Cardiac fibroblast (primary cell): ENCODE measurements around the gene RELN.
"Not testable (repeated sequence)": the region's sequence is repeated elsewhere in the genome, so short reads cannot be mapped to it uniquely, and the experiment has no call there.

Experiments
- DNase-seq, 2 donors: peaks; one replicate each; pipeline versions ENCODE4 v3.0.0 to v3.0.0-alpha.2; 2010; ENCODE audit warnings: low read depth in 2 of 2
- H3K4me3 ChIP-seq, 2 donors: replicated peaks in 1 of 2; 1 replicate in 1 of 2; 2 replicates in 1 of 2; pipeline ENCODE4 v1.5.1; 2011; ENCODE audit warnings: low read depth in 2 of 2, low read length in 2 of 2, mild to moderate bottlenecking in 2 of 2, moderate library complexity in 1 of 2
- TF ChIP-seq, protein P1 (sequence below): IDR thresholded peaks from one replicate; pipeline ENCODE4 v1.5.1; 2011; ENCODE audit warnings: low read depth, mild to moderate bottlenecking, low read length, inconsistent platforms

The RELN gene

DNA sequence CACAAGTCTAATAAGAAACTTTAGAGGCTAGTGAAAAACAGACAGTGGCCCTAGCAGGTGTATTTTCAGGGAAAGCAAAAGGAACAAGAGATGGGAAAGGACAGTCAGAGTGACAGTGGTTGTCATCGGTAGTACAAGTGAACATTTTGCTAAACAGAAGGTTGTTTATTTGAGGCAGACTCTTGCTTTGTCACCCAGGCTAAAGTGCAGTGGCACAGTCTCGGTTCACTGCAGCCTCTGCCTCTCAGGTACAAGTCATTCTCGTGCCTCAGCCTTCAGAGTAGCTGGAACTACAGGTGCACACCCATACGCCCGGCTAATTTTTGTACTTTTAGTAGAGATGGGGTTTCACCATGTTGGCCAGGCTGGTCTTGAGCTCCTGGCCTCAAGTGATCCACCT, 195.8 kb downstream of the RELN start:
- H3K4me3 ChIP-seq: no peak overlapping the region
- TF ChIP-seq, protein P1, sequence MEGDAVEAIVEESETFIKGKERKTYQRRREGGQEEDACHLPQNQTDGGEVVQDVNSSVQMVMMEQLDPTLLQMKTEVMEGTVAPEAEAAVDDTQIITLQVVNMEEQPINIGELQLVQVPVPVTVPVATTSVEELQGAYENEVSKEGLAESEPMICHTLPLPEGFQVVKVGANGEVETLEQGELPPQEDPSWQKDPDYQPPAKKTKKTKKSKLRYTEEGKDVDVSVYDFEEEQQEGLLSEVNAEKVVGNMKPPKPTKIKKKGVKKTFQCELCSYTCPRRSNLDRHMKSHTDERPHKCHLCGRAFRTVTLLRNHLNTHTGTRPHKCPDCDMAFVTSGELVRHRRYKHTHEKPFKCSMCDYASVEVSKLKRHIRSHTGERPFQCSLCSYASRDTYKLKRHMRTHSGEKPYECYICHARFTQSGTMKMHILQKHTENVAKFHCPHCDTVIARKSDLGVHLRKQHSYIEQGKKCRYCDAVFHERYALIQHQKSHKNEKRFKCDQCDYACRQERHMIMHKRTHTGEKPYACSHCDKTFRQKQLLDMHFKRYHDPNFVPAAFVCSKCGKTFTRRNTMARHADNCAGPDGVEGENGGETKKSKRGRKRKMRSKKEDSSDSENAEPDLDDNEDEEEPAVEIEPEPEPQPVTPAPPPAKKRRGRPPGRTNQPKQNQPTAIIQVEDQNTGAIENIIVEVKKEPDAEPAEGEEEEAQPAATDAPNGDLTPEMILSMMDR: no peak
- DNase-seq: no peak

DNA sequence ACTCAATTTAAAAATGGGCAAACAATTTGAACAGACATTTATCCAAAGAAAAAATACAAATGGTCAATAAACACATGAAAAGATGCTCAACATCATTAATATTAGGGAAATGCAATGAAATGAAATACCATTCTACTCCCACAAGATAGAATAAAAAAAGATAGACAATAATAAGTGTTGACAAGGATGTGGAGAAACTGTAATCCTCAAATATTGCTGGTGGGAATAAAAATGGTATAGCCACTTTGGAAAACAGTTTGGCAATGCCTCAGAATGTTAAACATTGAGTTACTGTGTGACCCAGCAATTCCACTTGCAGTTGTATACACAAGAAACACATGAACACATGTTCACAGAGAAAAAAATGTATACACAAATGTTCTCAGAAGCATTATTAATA, 197.6 kb downstream of the RELN start:
- TF ChIP-seq, protein P1: no peak
- DNase-seq: no peak
- H3K4me3 ChIP-seq: no peak overlapping the region

DNA sequence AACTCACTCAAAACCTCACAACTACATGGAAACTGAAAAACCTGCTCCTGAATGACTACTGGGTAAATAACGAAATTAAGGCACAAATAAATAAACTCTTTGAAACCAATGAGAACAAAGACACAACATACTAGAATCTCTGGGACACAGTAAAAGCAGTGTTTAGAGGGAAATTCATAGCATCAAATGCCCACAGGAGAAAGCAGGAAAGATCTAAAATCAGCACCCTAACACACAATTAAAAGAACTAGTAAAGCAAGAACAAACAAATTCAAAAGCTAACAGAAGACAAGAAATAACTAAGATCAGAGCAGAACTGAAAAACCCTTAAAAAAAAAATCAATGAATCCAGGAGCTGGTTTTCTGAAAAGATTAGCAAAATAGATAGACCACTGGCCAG, 202.4 kb downstream of the RELN start:
- not testable (repeated sequence) for H3K4me3 ChIP-seq, DNase-seq

DNA sequence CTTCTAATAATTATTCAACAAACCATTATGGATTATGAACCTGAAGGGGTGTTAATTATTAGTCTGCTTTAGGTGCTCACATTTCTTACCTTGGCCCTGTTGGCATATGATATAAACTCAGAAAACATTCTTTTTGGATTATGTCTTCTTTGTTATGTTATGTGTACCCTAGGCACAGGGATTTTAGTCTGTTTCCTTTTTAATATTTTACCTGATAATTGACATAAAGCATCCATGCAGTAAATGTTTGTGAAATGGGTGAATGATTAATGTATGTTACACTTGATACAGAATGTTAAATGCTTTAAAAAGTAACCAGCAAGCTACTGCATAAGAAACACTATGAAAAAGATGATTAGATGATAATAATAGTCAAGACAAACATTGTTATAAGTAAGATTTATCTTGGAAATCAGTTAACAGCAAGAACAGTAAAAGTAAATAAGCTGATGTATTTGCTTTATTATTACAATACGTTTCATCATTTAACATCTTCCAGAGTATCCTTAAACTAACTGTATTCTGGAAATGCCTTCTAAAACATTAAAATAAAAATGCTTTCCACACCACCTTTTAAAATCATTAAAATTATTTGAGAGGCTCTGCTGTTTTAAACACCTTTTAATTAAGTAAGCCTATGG, 204.7 kb downstream of the RELN start:
- no peak for DNase-seq
- TF ChIP-seq, protein P1: no peak
- H3K4me3 ChIP-seq: no peak overlapping the region

DNA sequence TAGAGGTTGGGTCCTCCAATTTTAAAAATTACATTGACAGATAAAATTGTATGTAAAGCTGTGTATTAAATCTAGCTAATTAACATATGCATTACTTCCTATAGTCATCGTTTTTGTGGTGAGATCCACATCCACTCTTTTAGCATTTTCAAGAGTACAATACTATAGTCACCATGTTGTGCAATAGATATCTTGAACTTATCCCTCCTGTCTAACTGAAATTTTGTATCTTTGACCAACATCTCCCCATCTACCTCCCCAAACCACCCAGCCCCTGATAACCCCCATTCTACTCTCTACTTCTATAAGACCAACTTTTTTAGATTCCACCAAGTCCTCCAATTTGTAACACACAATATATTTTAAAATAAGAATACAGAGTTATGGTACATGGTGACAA, 208.0 kb downstream of the RELN start:
- no peak for DNase-seq
- no peak overlapping the region for H3K4me3 ChIP-seq
- TF ChIP-seq, protein P1: no peak

DNA sequence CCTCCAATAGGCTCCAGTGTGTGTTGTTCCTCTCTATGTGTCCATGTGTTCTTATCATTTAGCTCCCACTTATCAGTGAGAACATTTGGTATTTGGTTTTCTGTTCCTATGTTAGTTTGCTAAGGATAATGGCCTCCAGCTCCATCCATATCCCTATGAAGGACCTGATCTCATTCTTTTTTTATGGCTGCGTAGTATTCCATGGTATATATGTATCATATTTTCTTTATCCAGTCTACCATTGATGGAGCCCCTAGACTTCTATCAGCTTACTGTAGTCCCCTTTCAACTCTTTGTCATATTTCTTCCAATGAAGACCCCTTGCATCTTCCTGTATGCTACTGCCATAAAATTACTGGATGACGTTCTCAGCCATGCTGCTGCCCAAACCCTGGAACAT, 208.9 kb downstream of the RELN start:
- not testable (repeated sequence) for DNase-seq, H3K4me3 ChIP-seq

DNA sequence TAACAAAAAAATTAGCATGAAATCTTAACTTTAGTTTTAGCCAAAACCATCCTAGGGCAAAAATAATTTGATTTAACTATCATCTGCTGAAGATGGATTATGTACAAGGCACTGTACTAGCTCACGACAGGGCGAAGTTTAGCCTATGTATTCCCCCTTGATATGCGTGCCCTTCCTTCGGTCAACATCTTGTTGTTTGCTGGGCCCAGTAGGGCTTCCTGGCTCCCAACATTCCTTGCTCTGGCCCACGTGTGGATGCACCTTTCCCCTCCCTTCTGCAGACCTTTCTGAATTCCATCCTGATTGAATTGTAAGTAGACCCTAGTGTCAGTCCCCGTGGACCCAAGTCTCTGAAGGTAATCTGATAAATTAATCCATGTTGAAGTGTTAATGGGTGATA, 212.0 kb downstream of the RELN start:
- no peak overlapping the region for H3K4me3 ChIP-seq
- TF ChIP-seq, protein P1: no peak
- DNase-seq: no peak

DNA sequence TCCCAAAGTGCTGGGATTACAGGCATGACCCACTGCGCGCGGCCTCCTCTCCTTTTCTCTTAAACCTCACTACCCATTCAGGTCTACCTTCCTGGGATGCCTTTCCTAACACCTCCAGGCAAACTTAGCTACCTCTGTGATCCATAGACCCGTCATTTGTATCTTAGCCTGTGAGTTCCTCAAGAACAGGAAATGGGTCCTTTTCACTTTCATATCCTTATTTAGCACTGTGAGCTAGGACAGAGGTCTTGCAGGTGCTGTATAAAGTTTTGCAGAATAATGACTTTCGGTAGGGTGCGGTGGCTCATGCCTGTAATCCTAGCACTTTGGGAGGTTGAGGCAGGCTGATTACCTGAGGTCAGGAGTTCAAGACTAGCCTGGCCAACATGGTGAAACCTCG, 215.7 kb downstream of the RELN start:
- TF ChIP-seq, protein P1: no peak
- no peak for DNase-seq
- H3K4me3 ChIP-seq: no peak overlapping the region
